HepG2 (cell line): ENCODE results near the gene OR6S1. TPM values are rescaled to one million over a fixed set of nuclear protein-coding genes. Genes with fewer than 3 reads are reported as not detected.

Experiments
- FOXC1 ChIP-seq: sonication (generic); formaldehyde crosslinking; IDR thresholded peaks from 2 replicates; pipeline ENCODE4 v1.8.0; 2022; ENCODE audit warnings: mild to moderate bottlenecking, missing genetic modification reagents, borderline replicate concordance
- FOXO1 ChIP-seq: sonication (generic); formaldehyde crosslinking; IDR thresholded peaks from 2 replicates; pipeline ENCODE4 v1.4.0; 2020; ENCODE audit warnings: missing genetic modification reagents
- GATAD2A ChIP-seq: IDR thresholded peaks from 2 replicates; pipeline ENCODE4 v1.6.1; 2016
- GPN1 ChIP-seq: sonication (generic); formaldehyde crosslinking; IDR thresholded peaks from 2 replicates; pipeline ENCODE4 v1.5.1; 2020; ENCODE audit warnings: missing genetic modification reagents, borderline replicate concordance
- HNF1B ChIP-seq: sonication (generic); formaldehyde crosslinking; IDR thresholded peaks from 2 replicates; pipeline ENCODE4 v1.5.1; 2020; ENCODE audit warnings: mild to moderate bottlenecking, moderate library complexity, missing genetic modification reagents
- IKZF4 ChIP-seq: sonication (generic); formaldehyde crosslinking; IDR thresholded peaks from 2 replicates; pipeline ENCODE4 v1.5.1; 2020; ENCODE audit warnings: borderline replicate concordance, mild to moderate bottlenecking, low read depth, missing genetic modification reagents; ENCODE audit errors: not compliant biosample characterization
- MAX ChIP-seq: IDR thresholded peaks from 2 replicates; pipeline ENCODE4 v1.6.1; 2012; ENCODE audit warnings: inconsistent platforms
- MXI1 ChIP-seq: IDR thresholded peaks from 3 replicates; pipeline ENCODE4 v1.6.1; 2012; ENCODE audit warnings: low read depth, low read length, inconsistent platforms, borderline replicate concordance
- SRY ChIP-seq: sonication (generic); formaldehyde crosslinking; IDR thresholded peaks from 2 replicates; pipeline ENCODE4 v1.8.0; 2022; ENCODE audit warnings: mild to moderate bottlenecking, missing genetic modification reagents
- XBP1 ChIP-seq: sonication (generic); formaldehyde crosslinking; IDR thresholded peaks from 2 replicates; pipeline ENCODE4 v1.5.0; 2020; ENCODE audit warnings: missing genetic modification reagents
- ZNF446 ChIP-seq: sonication (generic); formaldehyde crosslinking; IDR thresholded peaks from 2 replicates; pipeline ENCODE4 v1.5.0; 2020; ENCODE audit warnings: mild to moderate bottlenecking, missing genetic modification reagents
- ZNF687 ChIP-seq: sonication (generic); formaldehyde crosslinking; IDR thresholded peaks from 2 replicates; pipeline ENCODE4 v1.5.1; 2020; ENCODE audit warnings: mild to moderate bottlenecking, missing genetic modification reagents, moderate library complexity
- ZNF710 ChIP-seq: sonication (generic); formaldehyde crosslinking; IDR thresholded peaks from 2 replicates; pipeline ENCODE4 v1.5.0; 2020; ENCODE audit warnings: mild to moderate bottlenecking, missing genetic modification reagents, borderline replicate concordance
- ZNF772 ChIP-seq: sonication (generic); formaldehyde crosslinking; IDR thresholded peaks from 2 replicates; pipeline ENCODE4 v1.5.0; 2020; ENCODE audit warnings: mild to moderate bottlenecking, missing genetic modification reagents
- ZXDC ChIP-seq: sonication (generic); formaldehyde crosslinking; IDR thresholded peaks from 2 replicates; pipeline ENCODE4 v1.5.0; 2020; ENCODE audit warnings: mild to moderate bottlenecking, missing genetic modification reagents
- polyA plus RNA-seq, 8 experiments: library from polyadenylated mRNA; depleted of rRNA in 3 of 8; stranded (reverse) in 7 of 8; unstranded in 1 of 8; fragments of >200 nt; fragmentation: Illumina TruSeq in 4 of 8; extraction: Trizol in 4 of 8; gene quantifications; 2 replicates each; pipeline versions ENCODE4 v1.2.1 to v1.2.3, GENCODE V29; 2011 to 2016; ENCODE audit warnings: low read depth in 4 of 8, missing spikeins in 1 of 8, mixed read lengths in 1 of 8; ENCODE audit not compliant: insufficient read depth in 1 of 8
- total RNA-seq, 5 experiments: library from RNA; depleted of rRNA; stranded (reverse); fragments of >200 nt; fragmentation: Illumina TruSeq; extraction: Trizol; gene quantifications; 2 replicates each; pipeline ENCODE4 v1.2.3, GENCODE V29; 2016; ENCODE audit warnings: low read depth in 1 of 5

OR6S1 gene
- total and polyA plus RNA-seq, 2 of the 13 experiments (the other 11 are each of a cell fraction or from before 2014, with no cell fraction given), result 0.09 TPM; not detected in 1

GRCh38 chr14:20631880-20632389 lies 9.6 kb downstream of the OR6S1 start (continued):
- 0 out of 2 replicates have a peak, but pooled peaks have one; percentile 15 for TF ChIP-seq ZNF710 (CRISPR knock-in tag)
- no peak for TF ChIP-seq ZNF446 (CRISPR knock-in tag)
- no peak for TF ChIP-seq FOXC1
- TF ChIP-seq GPN1 (CRISPR knock-in tag), result no peak
- TF ChIP-seq SRY (CRISPR knock-in tag), result 0 out of 2 replicates have a peak, but pooled peaks have one; percentile 62
- TF ChIP-seq ZNF772 (CRISPR knock-in tag), result peak; percentile 60; the same call in 1 of the 2 replicates
- TF ChIP-seq FOXO1 (CRISPR knock-in tag), result no peak; the same call in 1 of the 2 replicates
- no peak for TF ChIP-seq IKZF4 (CRISPR knock-in tag)
- 0 out of 3 replicates have a peak, but pooled peaks have one; percentile 46 for TF ChIP-seq MXI1
- TF ChIP-seq MAX, result 0 out of 2 replicates have a peak, but pooled peaks have one; percentile 18
- peak; percentile 25; the same call in 1 of the 2 replicates for TF ChIP-seq GATAD2A (CRISPR knock-in tag)
- TF ChIP-seq ZNF687, result peak; percentile 61
- 0 out of 2 replicates have a peak, but pooled peaks have one; percentile 65 for TF ChIP-seq ZXDC (CRISPR knock-in tag)
- no peak for TF ChIP-seq XBP1 (CRISPR knock-in tag)
- peak; percentile 65; the same call in 1 of the 2 replicates for TF ChIP-seq HNF1B (CRISPR knock-in tag)
